Ascending aorta (tissue), 2 donors: ENCODE measurements around the gene NFIA. TPM values are rescaled to one million over a fixed set of nuclear protein-coding genes. Genes with fewer than 3 reads are reported as not detected.

Experiments
- DNase-seq, 2 donors: peaks; one replicate each; pipeline ENCODE4 v3.0.0-alpha.2; 2019; ENCODE audit warnings: low spot score in 2 of 2
- H3K27ac ChIP-seq, 2 donors: fragments of 200-600 bp; sonication (generic); one replicate each; pipeline ENCODE4 v1.5.1; 2016 to 2017; ENCODE audit warnings: mild to moderate bottlenecking in 1 of 2
- H3K27me3 ChIP-seq: fragments of 200-600 bp; sonication (generic); one replicate; pipeline ENCODE4 v1.5.1; 2017
- H3K36me3 ChIP-seq, 2 donors: fragments of 200-600 bp; sonication (generic); one replicate each; pipeline ENCODE4 v1.5.1; 2016
- H3K4me1 ChIP-seq, 2 donors: fragments of 200-600 bp; sonication (generic); one replicate each; pipeline ENCODE4 v1.5.1; 2016 to 2017; ENCODE audit warnings: mild to moderate bottlenecking in 1 of 2
- H3K4me3 ChIP-seq, 2 donors: fragments of 200-600 bp; sonication (generic); one replicate each; pipeline ENCODE4 v1.5.1; 2016 to 2017; ENCODE audit warnings: mild to moderate bottlenecking in 1 of 2
- H3K9me3 ChIP-seq, 2 donors: fragments of 200-600 bp; sonication (generic); one replicate each; pipeline ENCODE4 v1.5.1; 2016
- CTCF ChIP-seq, 3 experiments: fragments of 200-600 bp in 2 of 3; fragments of 450-650 bp in 1 of 3; sonication (generic) in 2 of 3; IDR thresholded peaks; one replicate each; pipeline ENCODE4 v1.5.1; 2016 to 2019; ENCODE audit warnings: antibody characterized with exemption in 3 of 3, mild to moderate bottlenecking in 1 of 3, moderate library complexity in 1 of 3
- intact Hi-C: fragments of 100-400 bp; cut with DNase I; formaldehyde crosslinking; loops from one replicate; pipeline ENCODE4 v1.15.1; 2023
- total RNA-seq: library from RNA; depleted of rRNA; stranded (reverse); fragments of >200 nt; gene quantifications from one replicate; pipeline ENCODE4 v1.1.0, GENCODE V29; 2016

NFIA gene
- total RNA-seq, 1 donor from 2014 or later = 52.0 TPM

GRCh38 chr1:61377242-61377958 is 295.0 kb downstream of the NFIA start:
- TF ChIP-seq CTCF (IDR thresholded peaks at IDR 0.05) = no peak
- no peaks in the 10 kb centered on the region for H3K9me3 ChIP-seq
- no peaks in the 10 kb centered on the region for H3K36me3 ChIP-seq
- H3K27me3 ChIP-seq = no peaks in the 10 kb centered on the region
- DNase-seq = no peak
- H3K27ac ChIP-seq = no peak overlapping the region
- peaks cover 0 to 15% of the 10 kb centered on the region in 2 donors for H3K4me1 ChIP-seq
- no peak overlapping the region for H3K4me3 ChIP-seq
- intact Hi-C loops = no loop called here

GRCh38 chr1:61378494-61379180 is 296.3 kb downstream of the NFIA start:
- Histone ChIP-seq H3K27me3 (no peaks in the 10 kb centered on the region), H3K4me3 (no peak overlapping the region), H3K4me1 (peaks cover 0 to 16% of the 10 kb centered on the region in 2 donors), H3K9me3 (no peaks in the 10 kb centered on the region), H3K27ac (no peak overlapping the region), H3K36me3 (peaks cover 0 to 7% of the 10 kb centered on the region in 2 donors)
- TF ChIP-seq CTCF (IDR thresholded peaks at IDR 0.05) = no peak
- intact Hi-C loops = no loop called here
- DNase-seq = no peak

- Histone ChIP-seq H3K4me3 (no peak overlapping the region), H3K36me3 (peaks cover 0 to 9% of the 10 kb centered on the region in 2 donors), H3K27ac (no peak overlapping the region), H3K27me3 (no peaks in the 10 kb centered on the region), H3K9me3 (no peaks in the 10 kb centered on the region), H3K4me1 (peaks cover 0 to 16% of the 10 kb centered on the region in 2 donors)
- intact Hi-C loops = no loop called here
- DNase-seq = no peak
- TF ChIP-seq CTCF (IDR thresholded peaks at IDR 0.05) = no peak
These were observed 297.3 kb downstream of the NFIA start for GRCh38 chr1:61379693-61380092.

- intact Hi-C loops = no loop called here
These were observed 298.2 kb downstream of the NFIA start for GRCh38 chr1:61380561-61380960.

GRCh38 chr1:61386323-61386722 is 304.0 kb downstream of the NFIA start:
- no peak for DNase-seq
- no peak for TF ChIP-seq CTCF (IDR thresholded peaks at IDR 0.05)
- H3K9me3 ChIP-seq = peaks cover 0 to 5% of the 10 kb centered on the region in 2 donors
- H3K27me3 ChIP-seq = no peaks in the 10 kb centered on the region
- peaks cover 9 to 27% of the 10 kb centered on the region in 2 donors for H3K36me3 ChIP-seq
- H3K27ac ChIP-seq = peak overlapping the region in 1 of 2 donors; percentile 44
- no peak overlapping the region for H3K4me3 ChIP-seq
- H3K4me1 ChIP-seq = peaks cover 0 to 10% of the 10 kb centered on the region in 2 donors
- intact Hi-C loops = no loop called here

More at GRCh38 chr1:61380561-61380960, 298.2 kb downstream of the NFIA start:
- no peak for TF ChIP-seq CTCF (IDR thresholded peaks at IDR 0.05)
- Histone ChIP-seq H3K9me3 (no peaks in the 10 kb centered on the region), H3K4me3 (no peak overlapping the region), H3K27ac (no peak overlapping the region), H3K36me3 (peaks cover 0 to 14% of the 10 kb centered on the region in 2 donors), H3K27me3 (no peaks in the 10 kb centered on the region), H3K4me1 (peaks cover 0 to 16% of the 10 kb centered on the region in 2 donors)
- no peak for DNase-seq
